Trophoblast cell (in vitro differentiated cells and primary cell): ENCODE measurements around the gene CEACAM6.
"Not testable (repeated sequence)": the region's sequence is repeated elsewhere in the genome, so short reads cannot be mapped to it uniquely, and the experiment has no call there.

Experiments used
- DNase-seq, 2 donors: peaks; one replicate each; pipeline ENCODE4 v3.0.0-alpha.2; 2016
- H2AFZ ChIP-seq: 2 replicates; pipeline ENCODE4 v1.6.1; 2013; ENCODE audit warnings: low read length, moderate library complexity, mild to moderate bottlenecking; ENCODE audit not compliant: insufficient read depth, poor library complexity
- H2AK5ac ChIP-seq: 2 replicates; pipeline ENCODE4 v1.6.1; 2013; ENCODE audit warnings: mild to moderate bottlenecking, low read length
- H2BK120ac ChIP-seq: 2 replicates; pipeline ENCODE4 v1.6.1; 2013; ENCODE audit warnings: low read length, mild to moderate bottlenecking, moderate library complexity; ENCODE audit not compliant: insufficient read depth, poor library complexity
- H2BK12ac ChIP-seq: 2 replicates; pipeline ENCODE4 v1.6.1; 2013; ENCODE audit warnings: mild to moderate bottlenecking, low read length, moderate library complexity
- H2BK5ac ChIP-seq: 2 replicates; pipeline ENCODE4 v1.6.1; 2013; ENCODE audit warnings: low read length, low read depth, moderate library complexity, mild to moderate bottlenecking; ENCODE audit not compliant: poor library complexity
- H3K14ac ChIP-seq: 2 replicates; pipeline ENCODE4 v1.6.1; 2013; ENCODE audit warnings: mild to moderate bottlenecking, low read length
- H3K18ac ChIP-seq: 2 replicates; pipeline ENCODE4 v1.6.1; 2013; ENCODE audit warnings: mild to moderate bottlenecking, low read length
- H3K23ac ChIP-seq: 2 replicates; pipeline ENCODE4 v1.6.1; 2013; ENCODE audit warnings: low read length
- H3K27ac ChIP-seq: 2 replicates; pipeline ENCODE4 v1.5.1; 2013; ENCODE audit warnings: low read depth, mild to moderate bottlenecking, inconsistent platforms, low read length, moderate library complexity
- H3K27me3 ChIP-seq: 2 replicates; pipeline ENCODE4 v1.6.1; 2013; ENCODE audit warnings: inconsistent platforms, mild to moderate bottlenecking, low read length, moderate library complexity; ENCODE audit not compliant: insufficient read depth
- H3K36me3 ChIP-seq, 2 experiments: 1 replicate in 1 of 2; 2 replicates in 1 of 2; pipeline ENCODE4 v1.6.1; 2013; ENCODE audit warnings: low read length in 2 of 2, mild to moderate bottlenecking in 2 of 2, moderate library complexity in 1 of 2; ENCODE audit not compliant: insufficient read depth in 2 of 2, control insufficient read depth in 1 of 2
- H3K4ac ChIP-seq: 2 replicates; pipeline ENCODE4 v1.6.1; 2013; ENCODE audit warnings: low read depth, mild to moderate bottlenecking, low read length, moderate library complexity
- H3K4me1 ChIP-seq, 2 experiments: 1 replicate in 1 of 2; 2 replicates in 1 of 2; pipeline ENCODE4 v1.6.1; 2013; ENCODE audit warnings: low read length in 2 of 2, mild to moderate bottlenecking in 2 of 2, moderate library complexity in 1 of 2; ENCODE audit not compliant: insufficient read depth in 2 of 2, control insufficient read depth in 1 of 2
- H3K4me2 ChIP-seq: 2 replicates; pipeline ENCODE4 v1.6.1; 2013; ENCODE audit warnings: inconsistent platforms, mild to moderate bottlenecking, low read length, moderate library complexity
- H3K4me3 ChIP-seq: 2 replicates; pipeline ENCODE4 v1.5.1; 2013; ENCODE audit warnings: mild to moderate bottlenecking, low read depth, low read length, inconsistent platforms
- H3K79me1 ChIP-seq: one replicate; pipeline ENCODE4 v1.6.1; 2013; ENCODE audit warnings: low read length
- H3K79me2 ChIP-seq: 2 replicates; pipeline ENCODE4 v1.6.1; 2013; ENCODE audit warnings: low read length, mild to moderate bottlenecking; ENCODE audit not compliant: control insufficient read depth, insufficient read depth, poor library complexity
- H3K9ac ChIP-seq: 2 replicates; pipeline ENCODE4 v1.6.1; 2013; ENCODE audit warnings: mild to moderate bottlenecking, low read length
- H3K9me3 ChIP-seq: 2 replicates; pipeline ENCODE4 v1.6.1; 2013; ENCODE audit warnings: low read depth, mild to moderate bottlenecking, control low read depth, inconsistent platforms, low read length; ENCODE audit not compliant: insufficient read depth
- H4K12ac ChIP-seq: 2 replicates; pipeline ENCODE4 v1.6.1; 2013; ENCODE audit warnings: low read depth, mild to moderate bottlenecking, low read length, moderate library complexity
- H4K8ac ChIP-seq: 2 replicates; pipeline ENCODE4 v1.6.1; 2013; ENCODE audit warnings: low read depth, mild to moderate bottlenecking, low read length, moderate library complexity
- H4K91ac ChIP-seq: one replicate; pipeline ENCODE4 v1.6.1; 2013; ENCODE audit warnings: low read depth, mild to moderate bottlenecking, low read length, moderate library complexity
- WGBS: extraction: QIAGEN DNeasy Blood & Tissue Kit; methylation state at CpG from one replicate; pipeline ENCODE4 v1.1.7; 2013; ENCODE audit warnings: missing lambda C conversion rate; ENCODE audit not compliant: insufficient read length, insufficient coverage; ENCODE audit errors: extremely low coverage; 5-methylcytosine and 5-hydroxymethylcytosine counted together

CEACAM6 gene

GRCh38 chr19:41753936-41754529 lies 1.3 kb upstream of the CEACAM6 start:
- peaks cover 0 to 1% of the 10 kb centered on the region in 2 experiments for H3K4me1 ChIP-seq
- no peak overlapping the region for H3K27ac ChIP-seq
- H2BK5ac ChIP-seq = no peak overlapping the region
- H2BK12ac ChIP-seq = no peak overlapping the region
- H3K36me3 ChIP-seq = no peaks in the 10 kb centered on the region
- no peak overlapping the region for H3K9ac ChIP-seq
- no peak overlapping the region for H3K4me3 ChIP-seq
- no peaks in the 10 kb centered on the region for H3K79me2 ChIP-seq
- H2AK5ac ChIP-seq = no peak overlapping the region
- no CpG with 5 or more reads among the region's 4 CpGs for WGBS
- no peak overlapping the region for H3K4ac ChIP-seq
- H3K27me3 ChIP-seq = no peaks in the 10 kb centered on the region
- peak; percentile 6 to 50 for DNase-seq
- no peak overlapping the region for H3K18ac ChIP-seq
- H2BK120ac ChIP-seq = no peak overlapping the region
- peaks cover 5% of the 10 kb centered on the region for H3K9me3 ChIP-seq
- H3K14ac ChIP-seq = no peak overlapping the region
- no peak overlapping the region for H4K8ac ChIP-seq
- no peak overlapping the region for H2AFZ ChIP-seq
- no peak overlapping the region for H4K91ac ChIP-seq
- H4K12ac ChIP-seq = no peak overlapping the region
- H3K4me2 ChIP-seq = no peak overlapping the region
- no peak overlapping the region for H3K23ac ChIP-seq
- no peaks in the 10 kb centered on the region for H3K79me1 ChIP-seq

DNA sequence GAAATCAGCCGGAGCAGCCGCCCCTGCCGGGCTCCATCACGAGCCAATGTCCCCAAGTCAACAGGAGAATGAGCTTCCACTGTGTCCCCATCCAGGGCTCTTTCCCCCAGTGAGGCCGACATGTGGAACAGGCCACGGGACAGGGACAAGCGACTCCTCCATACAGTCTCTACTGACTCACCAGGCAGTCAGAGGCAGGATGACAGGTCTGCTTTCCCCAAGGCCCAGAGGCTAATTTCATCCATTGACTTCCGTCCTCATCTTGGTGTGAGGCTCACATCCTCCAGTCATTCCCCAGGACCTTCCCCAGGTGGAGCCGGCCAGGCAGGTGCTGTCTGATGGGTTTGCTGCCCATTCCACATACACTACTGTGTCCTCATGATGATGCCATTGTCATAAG lies 3.5 kb downstream of the CEACAM6 start:
- no peaks in the 10 kb centered on the region for H3K36me3 ChIP-seq
- H3K27ac ChIP-seq = no peak overlapping the region
- no peak overlapping the region for H4K91ac ChIP-seq
- no peak overlapping the region for H2AK5ac ChIP-seq
- H3K9ac ChIP-seq = no peak overlapping the region
- H2BK12ac ChIP-seq = no peak overlapping the region
- no peak overlapping the region for H4K8ac ChIP-seq
- H3K4ac ChIP-seq = no peak overlapping the region
- no peak for DNase-seq
- WGBS = no CpG with 5 or more reads among the region's 9 CpGs
- H3K4me3 ChIP-seq = no peak overlapping the region
- no peak overlapping the region for H3K23ac ChIP-seq
- H3K79me2 ChIP-seq = no peaks in the 10 kb centered on the region
- H2BK120ac ChIP-seq = no peak overlapping the region
- H3K18ac ChIP-seq = no peak overlapping the region
- no peak overlapping the region for H2BK5ac ChIP-seq
- no peak overlapping the region for H4K12ac ChIP-seq
- no peak overlapping the region for H2AFZ ChIP-seq
- H3K27me3 ChIP-seq = no peaks in the 10 kb centered on the region
- no peak overlapping the region for H3K4me2 ChIP-seq
- no peaks in the 10 kb centered on the region for H3K79me1 ChIP-seq
- H3K9me3 ChIP-seq = peaks cover 8% of the 10 kb centered on the region
- H3K4me1 ChIP-seq = no peaks in the 10 kb centered on the region
- H3K14ac ChIP-seq = no peak overlapping the region

- H2AK5ac ChIP-seq = no peak overlapping the region
- no peak overlapping the region for H3K4me2 ChIP-seq
- no peak overlapping the region for H3K4me3 ChIP-seq
- H4K91ac ChIP-seq = no peak overlapping the region
- no peak overlapping the region for H2BK12ac ChIP-seq
- H3K36me3 ChIP-seq = no peaks in the 10 kb centered on the region
- no peak overlapping the region for H3K27ac ChIP-seq
- no peak overlapping the region for H3K4ac ChIP-seq
- DNase-seq = no peak
- no peak overlapping the region for H3K23ac ChIP-seq
- H3K9ac ChIP-seq = no peak overlapping the region
- no peak overlapping the region for H2BK5ac ChIP-seq
- H3K18ac ChIP-seq = no peak overlapping the region
- no peak overlapping the region for H2BK120ac ChIP-seq
- H4K8ac ChIP-seq = no peak overlapping the region
- H3K79me2 ChIP-seq = no peaks in the 10 kb centered on the region
- no peaks in the 10 kb centered on the region for H3K79me1 ChIP-seq
- no peak overlapping the region for H2AFZ ChIP-seq
- WGBS = no CpG with 5 or more reads among the region's 2 CpGs
- H3K14ac ChIP-seq = no peak overlapping the region
- H3K27me3 ChIP-seq = no peaks in the 10 kb centered on the region
- no peak overlapping the region for H4K12ac ChIP-seq
- H3K4me1 ChIP-seq = no peaks in the 10 kb centered on the region
- peaks cover 2% of the 10 kb centered on the region for H3K9me3 ChIP-seq
Observed at GRCh38 chr19:41767115-41767514, 11.8 kb downstream of the CEACAM6 start.

- not testable (repeated sequence) for H3K14ac ChIP-seq, H3K9ac ChIP-seq, H3K4me3 ChIP-seq, H3K79me2 ChIP-seq, H2BK5ac ChIP-seq, H2BK120ac ChIP-seq, H3K27ac ChIP-seq, H3K4ac ChIP-seq, H4K12ac ChIP-seq, H3K4me2 ChIP-seq, H2AK5ac ChIP-seq, DNase-seq, H3K27me3 ChIP-seq, H3K23ac ChIP-seq, H2BK12ac ChIP-seq, H2AFZ ChIP-seq, H3K9me3 ChIP-seq, H4K8ac ChIP-seq, H4K91ac ChIP-seq, H3K79me1 ChIP-seq, H3K36me3 ChIP-seq, H3K18ac ChIP-seq, H3K4me1 ChIP-seq
- no CpG with 5 or more reads among the region's 5 CpGs for WGBS
Observed at GRCh38 chr19:41768105-41768504, 12.8 kb downstream of the CEACAM6 start.
